ENCODE results near the gene LRRC36.

GRCh38 chr16:67404740-67405226 lies 78.2 kb downstream of the LRRC36 start:
- TF ChIP-seq, protein P1, sequence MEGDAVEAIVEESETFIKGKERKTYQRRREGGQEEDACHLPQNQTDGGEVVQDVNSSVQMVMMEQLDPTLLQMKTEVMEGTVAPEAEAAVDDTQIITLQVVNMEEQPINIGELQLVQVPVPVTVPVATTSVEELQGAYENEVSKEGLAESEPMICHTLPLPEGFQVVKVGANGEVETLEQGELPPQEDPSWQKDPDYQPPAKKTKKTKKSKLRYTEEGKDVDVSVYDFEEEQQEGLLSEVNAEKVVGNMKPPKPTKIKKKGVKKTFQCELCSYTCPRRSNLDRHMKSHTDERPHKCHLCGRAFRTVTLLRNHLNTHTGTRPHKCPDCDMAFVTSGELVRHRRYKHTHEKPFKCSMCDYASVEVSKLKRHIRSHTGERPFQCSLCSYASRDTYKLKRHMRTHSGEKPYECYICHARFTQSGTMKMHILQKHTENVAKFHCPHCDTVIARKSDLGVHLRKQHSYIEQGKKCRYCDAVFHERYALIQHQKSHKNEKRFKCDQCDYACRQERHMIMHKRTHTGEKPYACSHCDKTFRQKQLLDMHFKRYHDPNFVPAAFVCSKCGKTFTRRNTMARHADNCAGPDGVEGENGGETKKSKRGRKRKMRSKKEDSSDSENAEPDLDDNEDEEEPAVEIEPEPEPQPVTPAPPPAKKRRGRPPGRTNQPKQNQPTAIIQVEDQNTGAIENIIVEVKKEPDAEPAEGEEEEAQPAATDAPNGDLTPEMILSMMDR (IDR thresholded peaks at IDR 0.05 in 2 of 3, conservative IDR thresholded peaks at IDR 0.05 in 1 of 3; ENCODE audit: borderline replicate concordance in 1 of 3, insufficient read depth in 1 of 3, low read depth in 2 of 3, low read length in 2 of 3): no peak
- TF ChIP-seq SP1 (IDR thresholded peaks at IDR 0.05; ENCODE audit: low read depth) (peak; percentile 94), EZH2 (IDR thresholded peaks at IDR 0.05) (no peak), CEBPB (IDR thresholded peaks at IDR 0.05; ENCODE audit: low read depth) (no peak), FOSL1 (IDR thresholded peaks at IDR 0.05; ENCODE audit: low read depth) (no peak; the same call in 1 of the 2 replicates), EZH2phosphoT487 (IDR thresholded peaks at IDR 0.05; ENCODE audit: borderline replicate concordance) (no peak), RAD21 (IDR thresholded peaks at IDR 0.05; ENCODE audit: low read depth) (0 out of 2 replicates have a peak, but pooled peaks have one; percentile 11), POLR2A (IDR thresholded peaks at IDR 0.05; ENCODE audit: borderline replicate concordance, extremely low read depth, insufficient read depth, insufficient read length) (no peak), SIN3A (IDR thresholded peaks at IDR 0.05; ENCODE audit: low read depth) (peak; percentile 63; the same call in 1 of the 2 replicates), MAX (IDR thresholded peaks at IDR 0.05) (peak; percentile 73), SRF (IDR thresholded peaks at IDR 0.05; ENCODE audit: low read depth) (no peak), POLR2AphosphoS5 (IDR thresholded peaks at IDR 0.05; ENCODE audit: low read depth, low read length) (peak; percentile 54), REST (IDR thresholded peaks at IDR 0.05; ENCODE audit: low read depth) (no peak), YY1 (IDR thresholded peaks at IDR 0.05; ENCODE audit: extremely low read depth, insufficient replicate concordance, low read depth, low read length) (no peak)
